HCT116 (cell line): ENCODE measurements around the gene CCR7. TPM values are rescaled to one million over a fixed set of nuclear protein-coding genes. Genes with fewer than 3 reads are reported as not detected.

Experiments used
- ATAC-seq: fragments of 200-7000 bp; cut with Tn5 transposase; 2 replicates; pipeline ENCODE4 v1.9.1; 2020; ENCODE audit warnings: mild to moderate bottlenecking, moderate library complexity
- BruUV-seq: library from RNA; stranded (reverse); fragments of 400-500 nt; replicated peaks from 2 replicates; lab custom pipeline; 2021; lab: Mats Ljungman, UMichigan
- CTCF ChIA-PET: fragments of 300-600 bp; sonication (Branson Sonifier 250); formaldehyde crosslinking; loops from one replicate; lab custom pipeline; 2021; ENCODE audit warnings: antibody characterized with exemption; lab: Charles Lee
- POLR2A ChIA-PET: fragments of 300-600, 350-600 bp; sonication (Branson Sonifier 250); formaldehyde crosslinking; loops from one replicate; lab custom pipeline; 2021; ENCODE audit warnings: antibody characterized with exemption; lab: Charles Lee
- RAD21 ChIA-PET, 2 experiments: fragments of 300-600 bp; sonication (Branson Sonifier 250); formaldehyde crosslinking; loops; one replicate each; lab custom pipeline; 2023; ENCODE audit warnings: low total read pairs in 2 of 2; ENCODE audit not compliant: uncharacterized antibody in 2 of 2, unreplicated experiment in 2 of 2, low non-redundant PET in 1 of 2; lab: Charles Lee
- DNase-seq: peaks from one replicate; pipeline ENCODE4 v3.0.0-alpha.2; 2010; ENCODE audit warnings: low read depth, low spot score
- H2AFZ ChIP-seq: fragments of 200-600 bp; shearing (Covaris generic), sonication (generic); 2 replicates; pipeline ENCODE4 v1.6.1; 2017; ENCODE audit warnings: low read depth, mixed run types, mixed read lengths, antibody characterized with exemption, low read length; ENCODE audit not compliant: poor library complexity, severe bottlenecking
- H3K27ac ChIP-seq: 2 replicates; pipeline ENCODE4 v1.5.1; 2012; ENCODE audit warnings: low read depth, low read length
- H3K27me3 ChIP-seq: fragments of 200-600 bp; sonication (generic); 2 replicates; pipeline ENCODE4 v1.6.1; 2016; ENCODE audit warnings: mixed run types, low read length, mixed read lengths; ENCODE audit not compliant: insufficient read depth
- H3K36me3 ChIP-seq, 2 experiments: fragments of 200-500 bp in 1 of 2; fragments of 200-600 bp in 1 of 2; sonication (Bioruptor generic) in 1 of 2; sonication (generic) in 1 of 2; 2 replicates each; pipeline versions ENCODE4 v1.5.1 to v1.6.1; 2014 to 2016; ENCODE audit warnings: low read length in 2 of 2, inconsistent platforms in 1 of 2, mixed read lengths in 1 of 2, mixed run types in 1 of 2; ENCODE audit not compliant: insufficient read depth in 2 of 2, control insufficient read depth in 1 of 2
- H3K4me1 ChIP-seq, 2 experiments: fragments of 200-600 bp in 1 of 2; sonication (generic) in 1 of 2; 2 replicates each; pipeline versions ENCODE4 v1.5.1 to v1.6.1; 2012 to 2017; ENCODE audit warnings: low read length in 2 of 2, inconsistent platforms in 1 of 2, mild to moderate bottlenecking in 1 of 2, mixed read lengths in 1 of 2, mixed run types in 1 of 2, moderate library complexity in 1 of 2; ENCODE audit not compliant: insufficient read depth in 2 of 2, control insufficient read depth in 1 of 2
- H3K4me2 ChIP-seq: fragments of 200-600 bp; sonication (generic); 2 replicates; pipeline ENCODE4 v1.6.1; 2017; ENCODE audit warnings: mixed run types, low read length, mixed read lengths
- H3K4me3 ChIP-seq, 2 experiments: fragments of 200-600 bp in 1 of 2; sonication (generic) in 1 of 2; replicated peaks in 1 of 2; 2 replicates each; pipeline ENCODE4 v1.5.1; 2011 to 2016; ENCODE audit warnings: low read length in 2 of 2, control low read depth in 1 of 2, low read depth in 1 of 2, mild to moderate bottlenecking in 1 of 2, mixed read lengths in 1 of 2, mixed run types in 1 of 2
- H3K79me2 ChIP-seq: fragments of 200-600 bp; sonication (generic); 2 replicates; pipeline ENCODE4 v1.6.1; 2017; ENCODE audit warnings: mild to moderate bottlenecking, mixed run types, low read length, moderate library complexity, mixed read lengths; ENCODE audit not compliant: insufficient read depth
- H3K9ac ChIP-seq: fragments of 200-600 bp; sonication (generic); 2 replicates; pipeline ENCODE4 v1.6.1; 2016; ENCODE audit warnings: low read length, mixed read lengths
- H3K9me2 ChIP-seq: fragments of 200-600 bp; sonication (generic), shearing (Covaris generic); 2 replicates; pipeline ENCODE4 v1.6.1; 2017; ENCODE audit warnings: mixed run types, mild to moderate bottlenecking, moderate library complexity; ENCODE audit not compliant: insufficient read depth
- H3K9me3 ChIP-seq, 2 experiments: fragments of 200-500 bp in 1 of 2; fragments of 200-600 bp in 1 of 2; sonication (Bioruptor generic) in 1 of 2; sonication (generic) in 1 of 2; 2 replicates each; pipeline ENCODE4 v1.6.1; 2014 to 2017; ENCODE audit warnings: low read length in 2 of 2, mixed read lengths in 2 of 2, inconsistent platforms in 1 of 2, low read depth in 1 of 2, mild to moderate bottlenecking in 1 of 2, mixed run types in 1 of 2, moderate library complexity in 1 of 2; ENCODE audit not compliant: control insufficient read depth in 1 of 2, insufficient read depth in 1 of 2
- H4K20me1 ChIP-seq: fragments of 200-600 bp; sonication (generic), shearing (Covaris generic); 2 replicates; pipeline ENCODE4 v1.6.1; 2017; ENCODE audit warnings: mixed run types, mild to moderate bottlenecking, moderate library complexity; ENCODE audit not compliant: insufficient read depth
- CBX3 ChIP-seq: IDR thresholded peaks from 2 replicates; pipeline ENCODE4 v1.6.1; 2012; ENCODE audit warnings: low read depth
- CEBPB ChIP-seq: IDR thresholded peaks from 2 replicates; pipeline ENCODE4 v1.6.1; 2012; ENCODE audit warnings: low read depth
- CTCF ChIP-seq, 3 experiments: fragments of 200-600 bp in 1 of 3; sonication (generic) in 1 of 3; IDR thresholded peaks in 2 of 3; conservative IDR thresholded peaks in 1 of 3; 2 replicates each; pipeline ENCODE4 v1.5.1; 2012 to 2017; ENCODE audit warnings: low read depth in 2 of 3, low read length in 2 of 3, antibody characterized with exemption in 1 of 3, borderline replicate concordance in 1 of 3, control low read depth in 1 of 3, mild to moderate bottlenecking in 1 of 3, mixed read lengths in 1 of 3, mixed run types in 1 of 3, moderate library complexity in 1 of 3; ENCODE audit not compliant: insufficient read depth in 1 of 3
- ELF1 ChIP-seq: IDR thresholded peaks from 2 replicates; pipeline ENCODE4 v1.6.1; 2012; ENCODE audit warnings: low read depth, borderline replicate concordance
- EZH2 ChIP-seq: fragments of 200-600 bp; sonication (generic); IDR thresholded peaks from 2 replicates; pipeline ENCODE4 v1.6.1; 2017; ENCODE audit warnings: antibody characterized with exemption, mixed run types
- FOSL1 ChIP-seq: IDR thresholded peaks from 2 replicates; pipeline ENCODE4 v1.6.1; 2012; ENCODE audit warnings: low read depth
- MAX ChIP-seq: IDR thresholded peaks from 2 replicates; pipeline ENCODE4 v1.6.1; 2012
- POLR2A ChIP-seq: IDR thresholded peaks from 2 replicates; pipeline ENCODE4 v1.7.0; 2011; ENCODE audit warnings: borderline replicate concordance; ENCODE audit not compliant: insufficient read depth, insufficient read length; ENCODE audit errors: extremely low read depth
- POLR2AphosphoS5 ChIP-seq: IDR thresholded peaks from 2 replicates; pipeline ENCODE4 v1.6.1; 2011; ENCODE audit warnings: mild to moderate bottlenecking, low read depth, low read length, moderate library complexity
- RAD21 ChIP-seq: IDR thresholded peaks from 2 replicates; pipeline ENCODE4 v1.6.1; 2012; ENCODE audit warnings: low read depth, mild to moderate bottlenecking
- REST ChIP-seq: IDR thresholded peaks from 2 replicates; pipeline ENCODE4 v1.6.1; 2012; ENCODE audit warnings: low read depth
- SIN3A ChIP-seq: IDR thresholded peaks from 2 replicates; pipeline ENCODE4 v1.6.1; 2012; ENCODE audit warnings: low read depth
- TCF7L2 ChIP-seq: IDR thresholded peaks from 2 replicates; pipeline ENCODE4 v1.7.0; 2011; ENCODE audit warnings: borderline replicate concordance, inconsistent platforms; ENCODE audit not compliant: insufficient read depth, insufficient read length; ENCODE audit errors: extremely low read depth
- YY1 ChIP-seq: IDR thresholded peaks from 2 replicates; pipeline ENCODE4 v1.6.1; 2011; ENCODE audit warnings: low read length, low read depth, moderate library complexity, mild to moderate bottlenecking; ENCODE audit not compliant: insufficient replicate concordance; ENCODE audit errors: extremely low read depth
- ZBTB33 ChIP-seq: IDR thresholded peaks from 2 replicates; pipeline ENCODE4 v1.6.1; 2011; ENCODE audit warnings: mild to moderate bottlenecking, low read length, moderate library complexity; ENCODE audit not compliant: insufficient replicate concordance; ENCODE audit errors: extremely low read depth
- ZFX ChIP-seq: fragments of 450-650 bp; IDR thresholded peaks from 2 replicates; pipeline ENCODE4 v1.6.1; 2017
- ZNF274 ChIP-seq: fragments of 200-500 bp; sonication (Bioruptor generic); IDR thresholded peaks from 2 replicates; pipeline ENCODE4 v1.6.1; 2014; ENCODE audit warnings: mild to moderate bottlenecking, low read depth, low read length, inconsistent platforms
- intact Hi-C: fragments of 100-400 bp; cut with micrococcal nuclease; formaldehyde crosslinking; loops from 2 replicates; pipeline ENCODE4 v1.10.0; 2022
- total RNA-seq: library from RNA; stranded (reverse); gene quantifications from one replicate; pipeline ENCODE4 v1.2.1, GENCODE V29; 2021; ENCODE audit not compliant: unreplicated experiment

The CCR7 gene
- total RNA-seq, 1 experiment from 2014 or later = 0.69 TPM

GRCh38 chr17:40607641-40608040, 42.4 kb upstream of the CCR7 start (continued):
- TF ChIP-seq CTCF (IDR thresholded peaks at IDR 0.05 in 2 of 3, conservative IDR thresholded peaks at IDR 0.05 in 1 of 3; ENCODE audit: borderline replicate concordance in 1 of 3, insufficient read depth in 1 of 3, low read depth in 2 of 3, low read length in 2 of 3) (no peak), CEBPB (no peak), SIN3A (no peak), POLR2A (no peak), FOSL1 (no peak)

GRCh38 chr17:40606548-40607353, 41.5 kb upstream of the CCR7 start:
- intact Hi-C loops = no loop called here
- ChIA-PET CTCF (interaction anchor here (0.9 kb wide), 1 partner anchor 13 kb away, joined by 3 read pairs; no protein-coding TSS in a partner anchor), POLR2A (no interaction called here)

More at GRCh38 chr17:40606548-40607353, 41.5 kb upstream of the CCR7 start:
- no peak for DNase-seq
- no peaks in the 10 kb centered on the region for H3K36me3 ChIP-seq
- H4K20me1 ChIP-seq = no peaks in the 10 kb centered on the region
- H3K4me1 ChIP-seq = no peaks in the 10 kb centered on the region
- H3K9me2 ChIP-seq = no peaks in the 10 kb centered on the region
- no peak overlapping the region for H3K4me3 ChIP-seq
- no peak for ATAC-seq
- H3K79me2 ChIP-seq = no peaks in the 10 kb centered on the region
- H3K4me2 ChIP-seq = no peak overlapping the region
- no TSS peak for BruUV-seq
- RAD21 ChIA-PET = no interaction called here
- no peaks in the 10 kb centered on the region for H3K27me3 ChIP-seq
- no peak overlapping the region for H3K27ac ChIP-seq
- TF ChIP-seq YY1 = no peak
- no peak for TF ChIP-seq EZH2
- TF ChIP-seq ZNF274 = no peak
- TF ChIP-seq POLR2AphosphoS5 = no peak
- TF ChIP-seq ELF1 = no peak
- no peak for TF ChIP-seq MAX
- no peak for TF ChIP-seq POLR2A
- no peak for TF ChIP-seq RAD21
- TF ChIP-seq ZBTB33 = no peak
- no peak for TF ChIP-seq CBX3
- TF ChIP-seq TCF7L2 = no peak
- no peak for TF ChIP-seq CEBPB
- no peak for TF ChIP-seq ZFX
- no peak for TF ChIP-seq REST
- no peak overlapping the region for H2AFZ ChIP-seq
- H3K9ac ChIP-seq = no peak overlapping the region
- H3K9me3 ChIP-seq = no peaks in the 10 kb centered on the region
